Measurements from ENCODE around the gene LDLRAD4.

- TF ChIP-seq CTCF (IDR thresholded peaks at IDR 0.05) (no peak), NRF1 (IDR thresholded peaks at IDR 0.05; ENCODE audit: low read depth, low read length) (no peak), YY1 (IDR thresholded peaks at IDR 0.05; ENCODE audit: low read depth) (no peak), TEAD4 (IDR thresholded peaks at IDR 0.05; ENCODE audit: borderline replicate concordance, insufficient read depth) (no peak), JUND (IDR thresholded peaks at IDR 0.05) (no peak), SIN3A (IDR thresholded peaks at IDR 0.05; ENCODE audit: borderline replicate concordance, low read depth, low read length) (no peak), RFX5 (IDR thresholded peaks at IDR 0.05; ENCODE audit: low read length) (no peak)
- TF ChIP-seq, protein P1, sequence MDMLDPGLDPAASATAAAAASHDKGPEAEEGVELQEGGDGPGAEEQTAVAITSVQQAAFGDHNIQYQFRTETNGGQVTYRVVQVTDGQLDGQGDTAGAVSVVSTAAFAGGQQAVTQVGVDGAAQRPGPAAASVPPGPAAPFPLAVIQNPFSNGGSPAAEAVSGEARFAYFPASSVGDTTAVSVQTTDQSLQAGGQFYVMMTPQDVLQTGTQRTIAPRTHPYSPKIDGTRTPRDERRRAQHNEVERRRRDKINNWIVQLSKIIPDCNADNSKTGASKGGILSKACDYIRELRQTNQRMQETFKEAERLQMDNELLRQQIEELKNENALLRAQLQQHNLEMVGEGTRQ (IDR thresholded peaks at IDR 0.05; ENCODE audit: borderline replicate concordance, low read depth, low read length), result no peak
Measured at GRCh38 chr18:13252686-13253410, 34.3 kb downstream of the LDLRAD4 start.

All from SK-N-SH (cell line).